IMR-90 (cell line): ENCODE results near the gene SV2C. TPM values are rescaled to one million over a fixed set of nuclear protein-coding genes. Genes with fewer than 3 reads are reported as not detected.

ENCODE experiments used
- ATAC-seq: fragments of 200-7000 bp; cut with Tn5 transposase; 2 replicates; pipeline ENCODE4 v1.9.1; 2020; ENCODE audit warnings: low read depth, mild to moderate bottlenecking, moderate library complexity
- BruUV-seq: library from RNA; stranded (reverse); fragments of 400-500 nt; replicated peaks from 2 replicates; lab custom pipeline; 2021; lab: Mats Ljungman, UMichigan
- CTCF ChIA-PET: fragments of 300-600 bp; formaldehyde crosslinking; extraction: SDS; loops from one replicate; lab custom pipeline; 2021; ENCODE audit warnings: antibody characterized with exemption; lab: Yijun Ruan, JAX
- POLR2A ChIA-PET: fragments of 300-600 bp; sonication (Branson Sonifier 250); formaldehyde crosslinking; loops from one replicate; lab custom pipeline; 2022; ENCODE audit warnings: antibody characterized with exemption; ENCODE audit not compliant: unreplicated experiment; lab: Charles Lee
- DNase-seq: peaks from one replicate; pipeline ENCODE4 v3.0.0; 2013
- H2AFZ ChIP-seq: replicated peaks from 2 replicates; pipeline ENCODE3; 2013; ENCODE audit warnings: low read length, mild to moderate bottlenecking; ENCODE audit not compliant: poor library complexity
- H2AK5ac ChIP-seq: 2 replicates; pipeline ENCODE4 v1.6.1; 2013; ENCODE audit warnings: low read depth, low read length, inconsistent platforms
- H2AK9ac ChIP-seq: replicated peaks from 2 replicates; pipeline ENCODE3; 2013; ENCODE audit warnings: mild to moderate bottlenecking, low read depth, low read length, moderate library complexity; ENCODE audit not compliant: poor library complexity
- H2BK120ac ChIP-seq: 2 replicates; pipeline ENCODE4 v1.6.1; 2013; ENCODE audit warnings: low read depth, low read length, inconsistent platforms
- H2BK15ac ChIP-seq: 3 replicates; pipeline ENCODE4 v1.6.1; 2013; ENCODE audit warnings: low read depth, low read length, inconsistent platforms
- H2BK20ac ChIP-seq: 2 replicates; pipeline ENCODE4 v1.6.1; 2013; ENCODE audit warnings: low read depth, mild to moderate bottlenecking, inconsistent platforms, low read length, moderate library complexity
- H2BK5ac ChIP-seq: 2 replicates; pipeline ENCODE4 v1.6.1; 2013; ENCODE audit warnings: mild to moderate bottlenecking, low read depth, low read length, inconsistent platforms; ENCODE audit not compliant: poor library complexity, severe bottlenecking
- H3K14ac ChIP-seq: replicated peaks from 2 replicates; pipeline ENCODE4 v1.6.1; 2013; ENCODE audit warnings: low read depth, low read length, inconsistent platforms
- H3K18ac ChIP-seq: 2 replicates; pipeline ENCODE4 v1.6.1; 2013; ENCODE audit warnings: low read depth, low read length, control low read depth
- H3K23ac ChIP-seq: 2 replicates; pipeline ENCODE4 v1.6.1; 2013; ENCODE audit warnings: low read depth, low read length, inconsistent platforms
- H3K27ac ChIP-seq: 2 replicates; pipeline ENCODE4 v1.5.1; 2013; ENCODE audit warnings: mild to moderate bottlenecking, control low read depth, low read length; ENCODE audit not compliant: insufficient read depth
- H3K27me3 ChIP-seq: 2 replicates; pipeline ENCODE4 v1.6.1; 2013; ENCODE audit warnings: low read length; ENCODE audit not compliant: control insufficient read depth, insufficient read depth
- H3K36me3 ChIP-seq: 2 replicates; pipeline ENCODE4 v1.6.1; 2013; ENCODE audit warnings: low read length, mixed read lengths; ENCODE audit not compliant: control insufficient read depth, insufficient read depth
- H3K4ac ChIP-seq: 2 replicates; pipeline ENCODE4 v1.6.1; 2013; ENCODE audit warnings: low read depth, low read length, inconsistent platforms
- H3K4me1 ChIP-seq: 2 replicates; pipeline ENCODE4 v1.6.1; 2013; ENCODE audit warnings: low read length, mixed read lengths; ENCODE audit not compliant: control insufficient read depth, insufficient read depth
- H3K4me2 ChIP-seq: 2 replicates; pipeline ENCODE4 v1.6.1; 2013; ENCODE audit warnings: low read depth, mild to moderate bottlenecking, control low read depth, low read length, moderate library complexity
- H3K4me3 ChIP-seq: 2 replicates; pipeline ENCODE4 v1.5.1; 2013; ENCODE audit warnings: low read depth, mild to moderate bottlenecking, control low read depth, low read length, moderate library complexity; ENCODE audit not compliant: insufficient read depth
- H3K56ac ChIP-seq: 2 replicates; pipeline ENCODE4 v1.6.1; 2013; ENCODE audit warnings: low read length, inconsistent platforms; ENCODE audit not compliant: insufficient read depth; ENCODE audit errors: extremely low read depth
- H3K79me1 ChIP-seq, 2 experiments: 2 replicates each; pipeline ENCODE4 v1.6.1; 2013; ENCODE audit warnings: low read length in 2 of 2, inconsistent platforms in 1 of 2, low read depth in 1 of 2
- H3K9ac ChIP-seq: 2 replicates; pipeline ENCODE4 v1.6.1; 2013; ENCODE audit warnings: low read depth, low read length, control low read depth
- H3K9me1 ChIP-seq: 2 replicates; pipeline ENCODE4 v1.6.1; 2013; ENCODE audit warnings: low read length, inconsistent platforms; ENCODE audit not compliant: insufficient read depth
- H3K9me3 ChIP-seq: 2 replicates; pipeline ENCODE4 v1.6.1; 2013; ENCODE audit warnings: low read length; ENCODE audit not compliant: control insufficient read depth, insufficient read depth
- H4K20me1 ChIP-seq: 2 replicates; pipeline ENCODE4 v1.6.1; 2013; ENCODE audit warnings: low read length, inconsistent platforms; ENCODE audit not compliant: insufficient read depth
- H4K5ac ChIP-seq: 2 replicates; pipeline ENCODE4 v1.6.1; 2013; ENCODE audit warnings: mild to moderate bottlenecking, low read depth, low read length, control low read depth
- H4K8ac ChIP-seq, 2 experiments: 2 replicates each; pipeline ENCODE4 v1.6.1; 2013; ENCODE audit warnings: low read depth in 2 of 2, low read length in 2 of 2, control low read depth in 1 of 2, inconsistent platforms in 1 of 2
- H4K91ac ChIP-seq: 2 replicates; pipeline ENCODE4 v1.6.1; 2013; ENCODE audit warnings: low read depth, low read length, inconsistent platforms; ENCODE audit not compliant: insufficient read depth
- BHLHE40 ChIP-seq: fragments of 150-350 bp; IDR thresholded peaks from 2 replicates; pipeline ENCODE4 v1.6.1; 2016; ENCODE audit warnings: mild to moderate bottlenecking, low read depth, low read length
- RAD21 ChIP-seq: IDR thresholded peaks from 2 replicates; pipeline ENCODE4 v1.6.1; 2012; ENCODE audit warnings: low read length, improper control_type of control experiment
- USF2 ChIP-seq: fragments of 150-350 bp; IDR thresholded peaks from 2 replicates; pipeline ENCODE4 v1.6.1; 2017; ENCODE audit warnings: mild to moderate bottlenecking, antibody characterized with exemption, low read length, low read depth
- WGBS, 2 experiments: methylation state at CpG; one replicate each; pipeline versions ENCODE4 v1.1.5 to v1.1.7; 2013; ENCODE audit warnings: missing lambda C conversion rate in 2 of 2; ENCODE audit not compliant: insufficient read length in 1 of 2; ENCODE audit errors: extremely low coverage in 2 of 2; 5-methylcytosine and 5-hydroxymethylcytosine counted together
- dilution Hi-C: fragments of 300-500 bp; cut with HindIII; formaldehyde crosslinking; loops from one replicate; pipeline ENCODE4 v1.14.3; 2018; ENCODE audit warnings: low sequenced_read_pairs; ENCODE audit not compliant: unreplicated experiment
- in situ Hi-C: fragments of 300-500 bp; cut with MboI; formaldehyde crosslinking; loops from 3 replicates; pipeline ENCODE4 v1.14.3; 2019; ENCODE audit warnings: low sequenced_read_pairs, inconsistent platforms, mixed read lengths
- intact Hi-C: fragments of 100-400 bp; cut with micrococcal nuclease; formaldehyde crosslinking; loops from 2 replicates; pipeline ENCODE4 v1.10.0; 2022
- polyA plus RNA-seq, 3 experiments: library from polyadenylated mRNA; depleted of rRNA; stranded (reverse); fragments of >200 nt; gene quantifications; 2 replicates each; pipeline ENCODE4 v1.2.3, GENCODE V29; 2012; ENCODE audit warnings: low replicate concordance in 1 of 3
- total RNA-seq: library from RNA; depleted of rRNA; stranded (reverse); fragments of >200 nt; gene quantifications from 2 replicates; pipeline ENCODE4 v1.2.3, GENCODE V29; 2012

SV2C gene
- total and polyA plus RNA-seq, 2 of the 4 experiments (the other 2 are of a cell fraction): not detected

- no peaks in the 10 kb centered on the region for H4K20me1 ChIP-seq
- H3K4me1 ChIP-seq: no peaks in the 10 kb centered on the region
- no peak overlapping the region for H4K8ac ChIP-seq
- ChIA-PET CTCF (no interaction called here), POLR2A (no interaction called here)
- no peak overlapping the region for H3K4me3 ChIP-seq
- no peak overlapping the region for H2BK20ac ChIP-seq
- BruUV-seq: no TSS peak
- no peaks in the 10 kb centered on the region for H3K79me1 ChIP-seq
- H3K9ac ChIP-seq: no peak overlapping the region
- H3K18ac ChIP-seq: no peak overlapping the region
- in situ Hi-C loops: no loop called here
- no peak overlapping the region for H2BK120ac ChIP-seq
- no peak overlapping the region for H2AK5ac ChIP-seq
- H3K23ac ChIP-seq: no peak overlapping the region
- H2BK15ac ChIP-seq: no peak overlapping the region
- no peak overlapping the region for H3K4me2 ChIP-seq
- DNase-seq (no peak), ATAC-seq (no peak)
- no peak overlapping the region for H3K56ac ChIP-seq
- H3K14ac ChIP-seq: no peak overlapping the region
- H2AFZ ChIP-seq: no peak overlapping the region
- no peak overlapping the region for H2BK5ac ChIP-seq
- 65% methylated on average over 2 of the region's 5 CpGs; no CpG with 5 or more reads in 1 of the 2 experiments for WGBS, 2 experiments
- dilution Hi-C loops: no loop called here
- TF ChIP-seq USF2: no peak
- TF ChIP-seq RAD21: no peak
- TF ChIP-seq BHLHE40: no peak
- no peaks in the 10 kb centered on the region for H3K36me3 ChIP-seq
- no peaks in the 10 kb centered on the region for H3K27me3 ChIP-seq
- H4K91ac ChIP-seq: no peak overlapping the region
- no peak overlapping the region for H3K27ac ChIP-seq
- H2AK9ac ChIP-seq: no peak overlapping the region
- H3K4ac ChIP-seq: no peak overlapping the region
- H3K9me1 ChIP-seq: no peaks in the 10 kb centered on the region
- no peaks in the 10 kb centered on the region for H3K9me3 ChIP-seq
- intact Hi-C loops: no loop called here
- H4K5ac ChIP-seq: no peak overlapping the region
These were observed 181.5 kb downstream of the SV2C start for GRCh38 chr5:76264681-76265080.
